Lower lobe of right lung (tissue), 2 donors: ENCODE data around the gene TOMM40L. TPM values are rescaled to one million over a fixed set of nuclear protein-coding genes. Genes with fewer than 3 reads are reported as not detected.

ENCODE experiments used
- ATAC-seq, 2 donors: fragments of 200-7000 bp; cut with Tn5 transposase; one replicate each; pipeline ENCODE4 v1.9.1; 2020 to 2022; ENCODE audit warnings: mild to moderate bottlenecking in 2 of 2, moderate library complexity in 2 of 2
- DNase-seq: peaks from one replicate; pipeline ENCODE4 v3.0.0-alpha.2; 2020
- H3K27ac ChIP-seq: fragments of 200-600 bp; one replicate; pipeline ENCODE4 v1.8.0; 2022
- H3K27me3 ChIP-seq: fragments of 200-600 bp; one replicate; pipeline ENCODE4 v1.8.0; 2022; ENCODE audit warnings: low read depth
- H3K36me3 ChIP-seq: fragments of 200-600 bp; one replicate; pipeline ENCODE4 v1.8.0; 2022; ENCODE audit warnings: mild to moderate bottlenecking
- H3K4me1 ChIP-seq: fragments of 200-600 bp; one replicate; pipeline ENCODE4 v1.8.0; 2022
- H3K4me3 ChIP-seq: fragments of 200-600 bp; one replicate; pipeline ENCODE4 v1.8.0; 2022; ENCODE audit warnings: mild to moderate bottlenecking
- H3K9me3 ChIP-seq: fragments of 200-600 bp; one replicate; pipeline ENCODE4 v1.8.0; 2022
- CTCF ChIP-seq: fragments of 200-600 bp; IDR thresholded peaks from one replicate; pipeline ENCODE4 v1.8.0; 2022; ENCODE audit warnings: antibody characterized with exemption, mild to moderate bottlenecking
- intact Hi-C: fragments of 100-400 bp; cut with DNase I; formaldehyde crosslinking; loops from one replicate; pipeline ENCODE4 v1.11.0; 2022
- total RNA-seq: library from RNA; stranded (reverse); fragmentation: NEBNext Ultra II Directional; extraction: Animal tissue kit (Norgen Biotek cat#: 25700); gene quantifications from one replicate; pipeline ENCODE4 v1.2.1, GENCODE V29; 2021
- donor health status: DM: no; HTN: yes; CAD: no; lungs with severe emphysema.

TOMM40L gene
- total RNA-seq, 1 donor from 2014 or later, result 11.6 TPM

- no peaks in the 10 kb centered on the region for H3K9me3 ChIP-seq
- ATAC-seq (peak; percentile 96), DNase-seq (peak; percentile 99)
- intact Hi-C loops, result no loop called here
- no peaks in the 10 kb centered on the region for H3K27me3 ChIP-seq
- peaks cover 94% of the 10 kb centered on the region for H3K4me1 ChIP-seq
- peak within 1 kb of the TSS; percentile 95 for H3K4me3 ChIP-seq
- peaks cover 37% of the 10 kb centered on the region for H3K36me3 ChIP-seq
- no peak for TF ChIP-seq CTCF
- peak within 1 kb of the TSS; percentile 93 for H3K27ac ChIP-seq
These were observed 23.8 kb upstream of the TOMM40L start, which contains the start of gene NDUFS2 for GRCh38 chr1:161201836-161202712. NDUFS2 (plus strand) TSS chr1:161202367; CDS start chr1:161202386, 19 bp downstream.

- ATAC-seq (no peak), DNase-seq (no peak)
- H3K27me3 ChIP-seq, result no peaks in the 10 kb centered on the region
- peaks cover 80% of the 10 kb centered on the region for H3K36me3 ChIP-seq
- intact Hi-C loops, result no loop called here
- TF ChIP-seq CTCF, result no peak
- peak overlapping the region; percentile 63 for H3K27ac ChIP-seq
- H3K9me3 ChIP-seq, result no peaks in the 10 kb centered on the region
- peaks cover 73% of the 10 kb centered on the region for H3K4me1 ChIP-seq
- no peak overlapping the region for H3K4me3 ChIP-seq
These were observed 19.3 kb upstream of the TOMM40L start for GRCh38 chr1:161206411-161207140.

GRCh38 chr1:161207173-161207572 is 18.7 kb upstream of the TOMM40L start:
- no peak for TF ChIP-seq CTCF
- DNase-seq, result no peak
- H3K27me3 ChIP-seq, result no peaks in the 10 kb centered on the region
- intact Hi-C loops, result no loop called here
- peaks cover 86% of the 10 kb centered on the region for H3K36me3 ChIP-seq
- peak overlapping the region; percentile 63 for H3K27ac ChIP-seq
- no peak overlapping the region for H3K4me3 ChIP-seq
- peaks cover 68% of the 10 kb centered on the region for H3K4me1 ChIP-seq
- H3K9me3 ChIP-seq, result no peaks in the 10 kb centered on the region
- peak; percentile 34 to 59 for ATAC-seq

GRCh38 chr1:161209790-161210409 is 16.0 kb upstream of the TOMM40L start:
- Histone ChIP-seq H3K4me3 (no peak overlapping the region), H3K4me1 (peaks cover 46% of the 10 kb centered on the region), H3K36me3 (peaks cover 97% of the 10 kb centered on the region), H3K27me3 (no peaks in the 10 kb centered on the region), H3K27ac (peak overlapping the region; percentile 14), H3K9me3 (no peaks in the 10 kb centered on the region)
- ATAC-seq (peak; percentile 90 to 91), DNase-seq (peak; percentile 88)
- peak; percentile 93 for TF ChIP-seq CTCF
- intact Hi-C loops, result no loop called here

GRCh38 chr1:161214369-161214768 is 11.5 kb upstream of the TOMM40L start:
- peaks cover 10% of the 10 kb centered on the region for H3K4me1 ChIP-seq
- peak overlapping the region; percentile 78 for H3K27ac ChIP-seq

More at GRCh38 chr1:161214369-161214768, 11.5 kb upstream of the TOMM40L start:
- intact Hi-C loops, result no loop called here
- Histone ChIP-seq H3K4me3 (peak overlapping the region; percentile 52), H3K9me3 (no peaks in the 10 kb centered on the region), H3K36me3 (peaks cover 55% of the 10 kb centered on the region), H3K27me3 (no peaks in the 10 kb centered on the region)
- ATAC-seq (peak; percentile 27 to 36), DNase-seq (no peak)
- no peak for TF ChIP-seq CTCF
